Measurements from ENCODE around the gene HOXB2.

DNA sequence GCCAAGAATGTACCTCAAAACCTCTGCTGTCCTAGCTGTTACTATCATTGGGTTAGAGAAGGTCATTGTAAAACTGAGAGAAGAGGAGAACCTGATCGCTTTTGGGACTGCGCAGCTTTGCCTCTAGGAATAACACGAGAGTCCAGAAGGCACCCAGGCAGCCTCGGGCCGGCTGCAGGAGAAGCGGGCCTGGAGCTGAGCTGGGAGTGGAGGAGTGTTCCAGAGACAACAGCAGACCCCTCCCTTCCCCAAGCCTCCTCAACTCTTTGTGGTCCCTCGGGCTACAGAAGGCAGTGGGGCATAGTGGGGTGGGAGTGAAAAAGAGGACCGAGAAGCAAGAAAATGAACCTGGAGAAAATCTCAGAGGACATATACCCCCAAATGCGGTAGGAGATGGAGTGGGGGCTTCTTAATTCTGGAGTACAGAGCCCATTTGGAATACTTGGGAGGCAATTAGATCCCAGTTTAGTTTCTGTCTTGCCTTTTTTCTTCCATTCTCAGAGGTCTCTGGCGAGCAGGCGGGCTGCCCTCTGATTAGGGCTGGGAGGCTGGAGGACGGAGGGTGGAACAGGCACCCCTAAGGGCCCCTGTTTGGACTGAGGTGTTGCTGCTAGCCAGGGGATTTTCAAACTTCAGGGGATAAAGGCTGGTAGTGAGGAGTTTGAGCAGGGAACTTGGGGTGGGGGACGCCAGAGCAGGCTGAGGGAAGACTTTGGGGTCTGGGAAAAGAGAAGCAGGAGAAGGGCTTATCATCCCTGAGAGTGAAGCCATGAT, 13.3 kb upstream of the HOXB2 start:
- TF ChIP-seq, protein P1, sequence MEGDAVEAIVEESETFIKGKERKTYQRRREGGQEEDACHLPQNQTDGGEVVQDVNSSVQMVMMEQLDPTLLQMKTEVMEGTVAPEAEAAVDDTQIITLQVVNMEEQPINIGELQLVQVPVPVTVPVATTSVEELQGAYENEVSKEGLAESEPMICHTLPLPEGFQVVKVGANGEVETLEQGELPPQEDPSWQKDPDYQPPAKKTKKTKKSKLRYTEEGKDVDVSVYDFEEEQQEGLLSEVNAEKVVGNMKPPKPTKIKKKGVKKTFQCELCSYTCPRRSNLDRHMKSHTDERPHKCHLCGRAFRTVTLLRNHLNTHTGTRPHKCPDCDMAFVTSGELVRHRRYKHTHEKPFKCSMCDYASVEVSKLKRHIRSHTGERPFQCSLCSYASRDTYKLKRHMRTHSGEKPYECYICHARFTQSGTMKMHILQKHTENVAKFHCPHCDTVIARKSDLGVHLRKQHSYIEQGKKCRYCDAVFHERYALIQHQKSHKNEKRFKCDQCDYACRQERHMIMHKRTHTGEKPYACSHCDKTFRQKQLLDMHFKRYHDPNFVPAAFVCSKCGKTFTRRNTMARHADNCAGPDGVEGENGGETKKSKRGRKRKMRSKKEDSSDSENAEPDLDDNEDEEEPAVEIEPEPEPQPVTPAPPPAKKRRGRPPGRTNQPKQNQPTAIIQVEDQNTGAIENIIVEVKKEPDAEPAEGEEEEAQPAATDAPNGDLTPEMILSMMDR (IDR thresholded peaks at IDR 0.05; ENCODE audit: borderline replicate concordance, extremely low read depth, low read length, poor library complexity, severe bottlenecking), result no peak
- no peak for TF ChIP-seq EZH2 (IDR thresholded peaks at IDR 0.05; ENCODE audit: borderline replicate concordance, low read depth, low read length, severe bottlenecking)

Data from DND-41 (cell line).